HCEC 1CT (cell line): ENCODE results near the gene ZMIZ1.
A peak's percentile ranks its signal among the peaks of the same experiment; 100 is the strongest.

Experiments used
- DNase-seq: peaks from one replicate; pipeline ENCODE4 v3.0.0-alpha.2; 2017

The ZMIZ1 gene

DNA sequence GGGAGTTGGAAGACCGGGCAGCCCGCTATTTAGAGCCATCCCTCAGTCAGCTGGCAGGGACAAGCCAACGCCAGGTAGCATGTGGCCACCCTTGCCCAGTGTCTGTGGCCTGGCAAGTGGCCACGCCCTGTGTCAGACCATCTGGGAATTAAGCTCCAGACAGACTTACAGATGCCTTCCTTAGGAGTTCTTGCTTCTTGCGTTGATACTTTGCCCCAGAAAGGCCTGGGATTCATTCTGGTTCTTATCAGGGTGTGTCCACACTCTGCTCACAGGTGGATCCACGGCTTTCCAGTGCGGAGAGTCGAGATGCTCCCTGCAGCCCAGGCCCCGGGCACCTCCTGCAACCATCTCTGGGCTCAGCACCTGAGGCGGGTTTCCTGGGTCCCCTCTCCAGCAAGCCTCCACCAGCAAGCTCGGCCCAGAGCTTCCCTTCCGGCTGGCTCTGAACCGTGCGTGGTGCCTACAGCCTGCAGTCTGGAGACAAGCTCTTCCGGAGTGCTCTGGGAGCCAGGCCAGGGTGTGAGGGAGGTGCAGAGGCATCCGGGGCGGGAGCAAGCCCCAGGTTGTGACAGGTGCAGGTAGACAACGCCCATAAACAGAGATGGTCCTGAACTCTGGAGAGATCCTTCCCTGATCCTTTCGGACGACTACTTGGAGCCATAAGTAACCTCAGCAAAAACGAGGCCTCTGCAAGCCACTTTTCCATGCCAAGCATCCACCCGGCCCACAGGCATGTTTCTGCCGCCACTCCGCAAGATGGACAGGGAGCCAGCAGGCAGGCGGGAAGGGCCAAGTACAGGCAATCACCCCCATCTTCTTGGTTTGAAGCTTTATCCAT, 246.2 kb downstream of the ZMIZ1 start:
- no peak for DNase-seq

DNA sequence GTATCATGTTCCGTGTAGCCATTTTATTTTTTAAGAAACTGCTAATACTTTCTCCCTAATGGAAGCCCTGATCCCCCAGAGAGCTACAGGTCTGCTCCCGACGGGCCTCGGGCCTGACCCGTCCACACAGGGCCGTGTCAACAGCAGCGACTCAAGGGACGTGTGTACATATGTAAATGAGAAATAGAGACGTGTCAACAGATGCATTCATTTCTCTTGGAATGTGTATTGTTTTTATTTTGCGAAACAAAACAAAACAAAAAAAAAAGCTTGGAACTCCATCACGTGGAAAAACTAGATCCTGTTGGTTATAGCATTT, 246.8 kb downstream of the ZMIZ1 start:
- no peak for DNase-seq

DNA sequence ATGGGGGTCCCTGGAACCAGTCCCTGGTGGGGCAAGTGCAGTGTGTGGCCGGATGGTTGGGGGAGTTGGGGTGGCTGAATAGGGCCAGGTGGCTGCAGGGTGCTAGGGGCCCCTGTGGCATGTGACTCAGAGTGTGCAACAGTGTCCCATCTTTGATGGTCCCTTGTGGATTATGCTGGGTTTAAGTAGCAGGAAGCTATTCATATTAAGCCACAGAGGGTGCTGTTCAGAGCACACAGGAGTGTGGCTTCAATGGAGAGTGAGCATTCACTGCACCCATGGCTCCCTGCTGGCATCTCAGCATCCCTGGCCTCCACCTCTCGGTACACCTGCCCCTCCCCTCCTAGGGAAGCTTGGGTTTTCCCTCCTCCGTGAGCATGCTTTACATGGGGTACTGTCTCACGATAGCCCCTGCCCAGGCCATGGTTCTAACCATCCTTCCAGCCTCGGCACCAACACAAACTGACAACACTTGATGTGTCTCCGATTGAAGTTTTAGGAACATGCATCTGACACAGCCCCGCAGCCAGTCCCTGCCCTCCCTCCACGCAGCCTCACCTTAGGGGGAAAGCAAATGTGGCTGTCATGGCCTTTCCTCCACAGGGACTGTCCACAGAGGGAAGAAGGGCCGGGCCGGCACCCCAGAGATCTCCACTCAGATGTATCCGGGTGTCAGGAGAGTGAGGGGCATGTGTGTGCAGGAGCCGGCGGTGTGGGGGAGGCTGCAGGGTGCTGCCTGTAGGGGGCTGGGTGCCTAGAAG, 248.1 kb downstream of the ZMIZ1 start:
- DNase-seq: no peak

DNA sequence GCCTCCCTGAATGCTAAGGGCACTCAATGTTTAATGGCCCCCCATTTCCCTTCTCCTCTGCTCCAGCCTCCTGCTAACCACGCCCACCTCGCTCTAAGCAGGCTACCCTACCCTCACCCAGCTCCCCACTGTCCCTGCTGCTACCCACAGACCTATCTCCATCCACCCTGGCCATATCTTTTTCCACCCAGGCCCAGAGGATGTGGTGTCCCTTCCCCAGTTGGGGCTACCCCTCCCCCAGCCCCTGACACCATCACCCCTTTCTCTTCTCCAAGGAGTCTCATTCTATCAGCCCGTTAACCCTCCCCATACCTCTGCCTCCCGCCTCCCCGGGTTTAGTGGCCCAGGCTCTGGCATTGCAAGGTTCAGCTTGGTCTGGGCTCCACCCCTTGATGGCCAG, 249.6 kb downstream of the ZMIZ1 start:
- DNase-seq: no peak

DNA sequence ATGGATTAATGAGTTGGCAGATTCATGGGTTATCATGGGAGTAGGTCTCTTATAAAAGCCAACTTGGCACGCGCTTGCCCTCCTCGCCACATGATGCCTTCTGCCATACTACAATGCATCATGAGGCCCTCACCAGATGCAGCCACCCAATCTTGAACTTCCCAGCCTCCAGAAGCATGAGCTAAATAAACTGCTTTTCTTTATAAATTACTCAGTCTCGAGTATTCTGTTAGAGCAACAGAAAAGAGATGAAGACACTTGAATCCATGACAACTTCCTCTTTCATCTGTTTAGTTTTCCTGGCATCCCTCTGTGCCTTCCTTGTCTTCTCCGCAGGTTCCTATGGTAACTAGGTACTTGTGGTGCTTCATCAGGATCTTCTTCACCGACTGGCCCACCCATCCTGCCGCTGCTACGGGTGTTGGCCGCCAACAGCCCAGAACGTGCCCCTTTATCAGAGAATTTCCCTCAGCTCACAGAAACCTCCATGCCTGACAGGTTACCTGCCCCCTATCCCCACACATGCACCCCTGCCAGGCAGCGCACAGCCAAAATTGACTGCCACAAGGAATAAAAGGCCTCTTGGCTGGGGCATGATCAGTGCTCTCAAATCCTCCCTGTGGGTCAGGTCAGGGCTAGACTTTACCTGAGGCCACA, 250.5 kb downstream of the ZMIZ1 start:
- no peak for DNase-seq

DNA sequence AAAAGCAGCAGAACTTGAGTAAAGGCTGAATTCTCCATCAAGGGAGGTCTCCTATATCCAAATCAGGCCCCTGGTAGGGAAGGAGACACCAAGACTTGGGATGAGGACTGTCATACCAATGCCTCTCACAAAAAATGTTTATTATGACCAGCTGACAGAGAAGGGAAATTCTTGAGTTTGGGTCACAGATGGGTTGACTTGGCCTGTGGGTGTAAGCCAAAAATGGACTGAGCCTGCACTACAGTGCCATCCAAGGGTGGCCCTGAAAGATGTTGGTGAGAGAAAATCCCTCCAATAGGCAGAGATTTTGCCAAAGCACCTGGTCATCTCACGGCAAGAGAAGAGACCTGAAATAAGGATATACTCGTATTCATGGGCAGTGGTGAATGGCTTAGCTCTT, 251.6 kb downstream of the ZMIZ1 start:
- DNase-seq: no peak

DNA sequence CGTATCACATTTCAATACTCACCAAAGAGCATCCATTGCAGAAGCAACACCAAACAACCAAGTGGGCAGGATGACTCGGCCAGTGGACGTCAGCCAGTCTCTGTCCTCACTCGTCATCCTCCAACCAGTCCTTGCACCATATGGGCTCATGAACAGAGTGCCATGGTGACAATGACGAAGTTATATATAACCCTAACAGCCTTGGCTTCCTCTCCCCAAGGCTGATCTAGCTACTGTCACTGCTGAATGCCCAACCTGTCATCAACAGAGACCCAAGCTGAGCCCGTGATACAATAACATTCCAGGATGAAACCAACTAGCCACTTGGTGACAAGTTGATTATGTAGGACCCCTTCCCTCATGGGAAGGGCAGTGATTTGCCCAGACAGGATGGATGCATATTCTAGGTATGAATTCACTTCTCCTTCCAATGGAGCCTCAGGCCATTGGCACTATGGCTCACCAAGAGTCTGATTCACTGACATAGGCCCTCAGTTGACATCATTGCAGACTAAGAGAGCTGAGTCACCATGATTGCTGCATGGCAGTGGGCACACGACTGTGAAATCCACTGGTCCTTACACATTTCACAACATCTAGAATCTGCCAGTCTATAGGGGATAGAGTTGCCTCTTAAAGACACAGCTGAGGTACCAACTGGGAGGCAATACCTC, 252.2 kb downstream of the ZMIZ1 start:
- peak; percentile 89 for DNase-seq

DNA sequence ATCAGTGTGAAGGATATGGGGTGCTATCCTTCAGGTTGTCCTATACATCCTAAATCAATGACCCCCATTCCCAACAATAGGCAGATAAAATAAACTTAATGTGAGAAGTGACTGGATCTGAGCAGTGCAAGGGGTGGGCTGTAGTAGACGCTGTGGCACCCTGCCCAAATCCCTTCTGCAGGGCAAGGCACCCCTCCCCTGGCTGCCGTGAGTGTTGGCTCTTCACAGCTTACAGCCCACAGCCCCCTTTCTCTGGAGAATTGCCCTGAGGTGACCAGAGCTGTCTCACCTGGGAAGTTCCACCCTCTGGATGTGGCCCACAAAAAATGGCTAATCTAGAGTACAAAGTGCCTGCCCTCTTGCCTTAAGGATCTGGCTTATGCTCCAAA, 252.7 kb downstream of the ZMIZ1 start:
- DNase-seq: no peak

DNA sequence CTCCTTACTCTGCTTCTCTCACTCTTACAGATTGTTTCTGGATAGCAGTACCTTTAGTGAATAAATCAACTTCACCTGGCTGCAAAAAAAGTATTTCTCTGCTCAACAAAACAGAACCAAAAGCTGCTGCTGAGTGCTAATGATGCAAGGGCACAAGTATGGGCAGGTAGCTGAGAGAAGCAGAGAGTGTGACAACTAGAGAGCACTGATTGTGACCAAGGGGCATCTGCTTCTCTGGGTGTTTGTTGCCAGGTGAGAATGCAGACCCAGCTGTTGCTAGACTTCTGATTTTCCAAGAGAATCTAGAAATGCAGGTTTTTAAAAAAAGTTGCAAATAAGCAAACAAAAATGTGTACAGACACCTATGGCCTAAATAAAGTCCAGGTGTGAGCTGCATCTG, 253.2 kb downstream of the ZMIZ1 start:
- no peak for DNase-seq

DNA sequence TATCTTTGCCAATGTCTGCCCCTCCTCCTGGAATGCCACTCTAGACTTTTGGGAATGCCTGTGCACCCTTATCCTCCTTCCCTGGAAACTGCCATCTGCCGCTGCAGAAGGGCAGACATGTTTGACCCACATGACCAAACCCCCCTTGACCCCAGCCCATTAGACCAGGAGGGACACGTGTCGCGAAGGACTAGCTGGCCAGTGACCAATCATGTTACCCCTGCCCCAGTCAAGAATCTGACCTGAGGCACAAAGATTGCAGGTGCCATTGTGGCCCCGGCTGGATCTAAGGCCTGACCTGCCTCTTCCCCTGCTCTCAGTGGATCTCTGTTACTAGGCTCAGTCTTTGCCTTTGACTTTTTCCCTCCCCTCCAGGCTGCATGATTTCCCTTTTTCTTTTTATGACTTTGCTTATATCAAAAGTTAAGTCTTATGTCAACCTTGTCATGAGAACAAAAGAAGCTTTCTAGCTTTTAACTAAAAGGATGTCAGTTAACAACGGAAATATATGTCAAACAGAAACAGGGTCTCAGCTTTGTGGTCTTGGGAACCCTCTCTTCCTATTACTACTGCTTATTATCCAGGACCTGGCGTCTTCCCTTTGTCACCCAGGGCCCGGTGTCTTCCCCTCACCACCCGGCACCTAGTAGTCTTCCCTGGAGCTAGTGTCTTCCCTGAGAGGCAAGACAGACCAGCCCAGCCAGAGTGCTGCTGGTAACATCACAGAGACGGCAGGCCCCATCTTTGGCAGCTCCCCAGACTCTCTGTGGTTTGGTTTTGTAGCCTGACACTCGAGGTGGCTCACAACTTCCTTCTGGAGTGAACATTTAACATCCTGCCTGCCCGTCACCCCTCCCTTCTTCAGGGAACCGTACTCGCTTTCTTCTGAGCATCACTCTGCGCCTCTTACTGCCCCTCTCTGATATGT, 254.1 kb downstream of the ZMIZ1 start:
- peak; percentile 73 for DNase-seq

DNA sequence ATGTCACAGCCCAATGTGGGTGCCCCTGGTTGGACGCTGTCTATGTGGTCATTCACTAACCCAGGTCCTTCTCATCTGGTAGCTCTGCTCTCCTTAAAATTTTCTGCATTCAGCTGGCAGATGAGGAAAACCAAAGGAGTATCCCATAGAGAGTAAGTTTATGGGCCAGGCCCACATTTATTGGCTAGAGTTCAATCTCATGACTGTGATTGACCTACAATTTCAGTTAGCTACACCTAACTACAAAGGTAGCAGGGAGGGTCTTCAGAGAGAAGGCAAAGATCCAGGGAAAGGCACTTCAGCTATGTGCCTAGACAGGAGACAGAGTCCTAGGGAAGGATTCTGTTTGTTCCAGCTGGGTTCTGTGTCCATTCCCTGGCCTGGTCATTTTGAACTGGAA, 254.8 kb downstream of the ZMIZ1 start:
- DNase-seq: no peak

DNA sequence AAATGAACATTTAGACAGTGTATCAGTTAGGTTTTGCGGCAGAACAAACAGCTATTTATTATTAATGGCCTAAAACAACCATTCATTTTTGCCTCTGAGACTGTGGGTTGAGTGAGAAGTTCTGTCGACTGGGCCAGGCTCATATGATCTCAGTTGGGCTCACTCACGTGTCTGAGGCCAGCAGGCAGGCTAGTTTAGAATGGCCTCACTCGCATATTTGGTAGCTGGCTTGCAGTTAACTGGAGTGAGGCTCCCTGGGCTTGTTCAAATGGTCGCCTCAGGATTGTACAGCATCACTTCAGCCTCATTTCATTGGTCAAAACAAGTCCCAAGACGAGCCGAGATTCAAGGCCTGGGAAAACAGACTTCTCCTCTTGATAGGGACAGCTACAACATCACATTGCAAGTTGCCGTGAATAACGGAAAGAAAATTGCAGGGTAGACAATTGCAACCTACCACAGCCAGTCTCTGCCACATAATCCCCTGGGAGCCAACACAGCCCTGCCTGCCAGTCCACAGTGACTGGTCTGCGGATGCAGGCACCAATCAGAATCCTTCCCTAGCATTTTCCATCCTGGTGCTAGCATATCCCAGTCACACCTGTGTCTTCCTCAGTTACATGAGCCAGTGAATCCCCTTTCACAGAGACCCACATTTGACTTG, 255.4 kb downstream of the ZMIZ1 start:
- no peak for DNase-seq

DNA sequence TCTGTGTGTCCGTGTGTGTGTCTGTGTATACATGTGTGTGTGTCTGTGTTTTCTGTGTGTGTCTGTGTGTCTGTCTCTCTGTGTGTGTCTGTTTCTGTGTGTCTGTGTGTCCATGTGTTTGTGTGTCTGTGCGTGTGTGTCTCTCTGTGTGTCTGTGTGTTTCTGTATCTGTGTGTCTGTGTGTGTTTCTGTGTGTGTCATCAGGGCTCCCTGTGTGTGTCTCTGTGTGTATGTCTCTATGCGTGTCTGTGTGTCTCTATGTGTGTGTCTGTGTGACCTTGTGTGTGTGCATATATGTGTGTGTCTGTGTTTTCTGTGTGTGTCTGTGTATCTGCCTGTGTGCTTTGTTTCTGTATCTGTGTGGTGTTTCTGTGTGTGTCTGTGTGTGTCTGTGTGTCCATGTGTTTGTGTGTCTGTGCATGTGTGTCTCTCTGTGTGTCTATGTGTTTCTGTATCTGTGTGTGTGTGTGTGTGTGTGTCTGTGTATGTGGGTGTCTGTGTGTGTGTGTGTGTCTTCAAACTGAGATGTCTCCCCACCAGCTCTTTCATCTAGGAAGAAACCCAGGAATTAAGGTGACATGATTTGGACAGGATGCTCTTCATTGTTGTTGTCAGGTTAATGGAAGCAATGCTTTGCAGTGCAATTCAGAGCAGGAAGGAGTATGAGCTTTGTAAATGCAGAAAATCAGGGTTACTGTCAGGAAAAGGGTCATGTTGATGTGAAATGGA, 257.8 kb downstream of the ZMIZ1 start:
- DNase-seq: no peak

DNA sequence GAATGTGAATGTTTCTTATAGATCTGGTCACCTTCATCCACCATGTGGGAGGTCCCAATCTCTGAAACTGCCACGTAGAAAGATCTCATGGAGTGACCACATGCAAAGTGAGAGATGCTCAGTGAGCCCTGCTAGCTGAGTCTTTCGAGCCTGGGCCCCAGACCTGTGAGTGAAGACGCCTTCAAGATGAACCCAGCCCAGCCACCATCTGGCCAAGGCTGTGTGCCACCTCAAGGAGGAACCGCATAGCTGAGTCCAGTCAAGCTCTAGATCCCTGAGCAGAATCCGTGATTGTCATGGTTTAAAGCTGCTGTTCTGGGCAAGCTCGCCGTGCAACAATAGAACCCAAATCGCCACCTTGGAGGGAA, 258.3 kb downstream of the ZMIZ1 start:
- no peak for DNase-seq

DNA sequence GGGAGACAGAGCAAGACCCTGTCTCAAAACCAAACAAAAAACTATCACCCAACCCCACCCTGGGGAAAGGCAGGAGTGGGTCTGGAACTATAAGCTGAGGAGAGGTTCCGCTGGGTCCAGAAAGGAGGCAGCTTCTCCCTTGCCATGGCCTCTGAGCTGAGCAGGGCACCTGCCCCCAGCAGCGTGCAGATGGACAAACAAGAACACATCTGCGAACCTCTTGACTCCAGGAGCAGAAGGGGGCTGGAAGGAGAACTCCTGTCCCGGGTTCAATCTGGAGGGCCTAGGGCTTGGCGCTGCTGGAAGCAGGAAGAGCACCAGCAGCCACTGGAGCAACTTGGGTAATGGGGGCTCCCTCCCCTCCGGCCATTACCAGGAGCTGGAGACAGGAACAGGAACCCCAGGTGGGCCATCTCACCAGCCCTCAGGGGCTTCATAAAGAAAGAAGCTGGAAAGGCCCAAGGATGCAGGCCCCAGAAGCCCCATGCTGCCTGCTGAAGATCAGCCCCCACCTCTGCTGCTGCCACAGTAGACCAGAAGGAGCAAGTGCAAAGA, 259.5 kb downstream of the ZMIZ1 start:
- DNase-seq: no peak

DNA sequence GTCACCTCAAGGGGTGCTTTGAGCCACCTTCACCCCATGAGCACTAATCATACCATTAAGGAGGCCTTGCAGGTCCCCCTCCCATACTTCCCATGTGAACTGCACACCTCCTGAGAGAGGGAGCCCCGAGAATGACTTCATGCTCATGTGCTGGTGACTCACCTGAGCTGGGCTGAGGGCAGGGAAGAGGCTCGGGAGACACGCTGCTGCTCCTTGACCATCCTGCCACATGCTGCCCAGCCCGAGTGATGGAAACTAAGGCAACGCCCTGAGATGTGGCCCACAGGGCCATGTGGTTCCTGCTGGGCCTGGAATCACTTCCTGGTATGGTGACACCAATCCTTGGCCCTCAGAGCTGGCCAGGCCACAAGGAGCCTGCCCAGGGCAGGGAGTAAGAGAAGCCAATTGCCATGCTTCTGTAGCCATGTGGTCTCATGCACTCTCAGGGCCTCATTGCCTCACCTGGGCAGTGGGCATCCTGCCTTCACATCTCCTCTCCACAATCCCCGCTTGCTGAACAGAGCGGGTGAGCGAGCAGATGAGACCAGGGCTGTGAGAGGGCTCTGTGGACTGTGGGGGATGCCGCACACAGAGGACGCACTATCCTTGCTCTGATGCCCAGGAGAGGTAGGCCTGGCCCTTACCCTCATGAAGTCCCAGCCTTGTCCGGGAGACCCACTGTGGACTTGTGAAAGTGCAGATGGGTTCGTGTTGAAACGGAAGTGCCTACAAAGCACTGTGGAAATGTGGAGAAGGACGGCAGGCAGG, 260.2 kb downstream of the ZMIZ1 start:
- peak; percentile 69 for DNase-seq

DNA sequence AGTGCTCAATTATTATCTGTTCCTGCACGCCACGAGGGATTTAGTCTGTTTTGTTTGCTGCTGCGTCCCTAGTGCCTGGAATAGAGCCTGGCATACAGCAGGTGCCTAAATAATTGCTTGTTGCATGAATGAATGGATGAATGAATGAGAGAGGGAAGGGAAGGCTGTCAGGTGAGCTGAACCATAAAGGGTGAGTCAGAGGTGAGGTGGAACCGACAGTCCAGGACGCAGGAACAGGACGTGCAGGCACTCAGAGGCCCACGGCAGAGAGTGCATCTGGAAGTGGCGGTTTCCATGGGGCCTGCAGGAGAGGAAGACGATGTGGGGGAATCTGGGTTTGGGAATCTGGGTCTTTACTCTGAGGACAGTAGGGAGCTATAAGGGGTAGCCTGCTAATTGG, 260.8 kb downstream of the ZMIZ1 start:
- no peak for DNase-seq

DNA sequence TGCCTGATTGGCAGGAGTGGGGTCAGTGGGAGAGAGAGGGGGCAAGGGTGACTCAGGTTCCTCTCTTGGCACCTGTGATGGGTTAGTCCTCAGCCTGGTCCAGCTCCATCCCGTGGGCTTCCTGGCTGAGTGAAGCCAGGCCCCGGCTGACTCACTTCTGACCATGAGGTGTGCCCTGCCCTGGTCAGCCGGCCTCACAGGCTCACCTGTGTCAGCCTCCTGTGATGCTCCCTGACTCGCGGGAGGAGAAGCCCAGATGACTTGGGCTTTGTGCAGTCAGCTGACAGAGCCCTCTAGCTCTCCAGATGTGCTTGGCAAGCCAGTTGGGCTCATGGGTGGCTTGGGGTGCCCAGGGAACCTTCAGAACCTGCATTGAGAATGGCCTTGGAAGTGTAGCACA, 262.5 kb downstream of the ZMIZ1 start:
- no peak for DNase-seq

DNA sequence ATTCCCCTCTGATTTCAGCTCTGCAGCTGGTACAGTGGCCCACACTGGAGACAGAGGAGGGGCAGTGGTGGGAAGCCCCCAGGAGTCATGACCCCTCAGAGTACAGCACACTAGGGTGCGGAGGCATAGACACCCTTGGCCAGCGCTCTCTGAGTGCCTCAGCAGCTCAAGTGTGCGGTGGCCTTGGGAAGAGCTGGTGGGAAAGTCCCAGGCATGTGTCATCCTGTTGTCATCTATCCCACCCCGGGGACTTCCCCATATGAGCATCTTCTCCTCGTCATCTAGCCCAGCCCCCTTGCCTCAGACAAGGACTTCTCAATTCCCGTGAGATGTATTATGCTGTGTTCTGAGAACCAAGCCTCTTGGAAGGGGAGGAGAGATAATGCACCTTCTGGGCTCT, 262.9 kb downstream of the ZMIZ1 start:
- peak; percentile 63 for DNase-seq
